PC-3 (cell line): Measurements from ENCODE around the gene AHNAK.

Experiments used
- CTCF ChIP-seq: fragments of 300-600 bp; sonication (generic); conservative IDR thresholded peaks from 2 replicates; pipeline ENCODE4 v1.5.1; 2017; ENCODE audit warnings: antibody characterized with exemption, low read depth, mild to moderate bottlenecking, low read length
- EZH2 ChIP-seq: fragments of 300-600 bp; sonication (generic); IDR thresholded peaks from one replicate; pipeline ENCODE4 v1.6.1; 2017; ENCODE audit warnings: antibody characterized with exemption, mild to moderate bottlenecking, low read length; ENCODE audit not compliant: unreplicated experiment

GRCh38 chr11:62487136-62487535 lies 59.5 kb downstream of the AHNAK start:
- TF ChIP-seq CTCF (no peak), EZH2 (no peak)
